NCI-H1417 treated with DMSO at 0.1 percent for 48 hours (cell line): ENCODE measurements around the gene TUBGCP3.

Experiments
- DNase-seq: peaks from one replicate; lab custom pipeline; 2025; lab: John Stamatoyannopoulos, UW

Gene TUBGCP3

GRCh38 chr13:112453874-112454647 is 133.9 kb downstream of the TUBGCP3 start:
- DNase-seq = no peak

- DNase-seq = no peak
These were observed 134.6 kb downstream of the TUBGCP3 start for GRCh38 chr13:112453207-112453829.

DNA sequence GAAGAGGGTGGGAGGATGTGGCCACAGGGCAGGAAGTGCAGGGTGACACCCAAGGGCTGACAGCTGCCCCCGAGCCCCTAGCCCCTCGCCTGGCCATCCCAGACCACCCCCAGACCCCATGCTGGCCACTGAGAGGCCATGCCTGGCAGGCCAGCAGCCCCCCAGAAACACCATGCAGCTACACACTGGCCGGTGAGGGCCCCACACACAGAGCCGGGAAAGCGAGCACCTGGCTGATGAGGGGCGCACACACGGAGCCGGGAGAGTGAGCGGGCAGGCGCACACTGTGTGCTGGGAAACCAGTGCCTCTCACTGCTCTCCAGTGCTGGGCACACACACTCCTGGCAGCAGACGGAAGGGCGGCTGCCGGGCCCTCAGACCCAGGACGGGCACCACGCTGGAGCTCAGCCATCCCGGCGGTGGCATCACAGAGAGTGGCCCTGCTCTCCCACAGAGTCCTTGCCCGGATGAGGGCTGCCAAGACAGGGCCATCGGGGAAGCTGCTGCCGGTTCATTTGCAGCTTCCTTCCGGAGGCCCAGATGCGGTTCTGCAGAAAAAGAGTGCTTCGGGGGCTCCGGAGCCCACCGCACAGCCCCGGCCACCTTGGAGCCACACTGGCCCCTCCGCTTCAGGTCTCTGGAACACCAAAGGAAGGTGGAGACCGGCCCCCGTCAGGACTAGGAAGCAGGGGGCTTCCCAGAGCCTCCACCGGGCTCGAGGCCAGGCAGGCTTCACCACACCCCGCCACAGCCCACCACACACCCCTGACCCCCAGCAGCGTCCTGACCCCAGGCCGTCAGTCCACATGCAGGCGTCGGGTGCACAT is 135.4 kb downstream of the TUBGCP3 start:
- DNase-seq = no peak

DNA sequence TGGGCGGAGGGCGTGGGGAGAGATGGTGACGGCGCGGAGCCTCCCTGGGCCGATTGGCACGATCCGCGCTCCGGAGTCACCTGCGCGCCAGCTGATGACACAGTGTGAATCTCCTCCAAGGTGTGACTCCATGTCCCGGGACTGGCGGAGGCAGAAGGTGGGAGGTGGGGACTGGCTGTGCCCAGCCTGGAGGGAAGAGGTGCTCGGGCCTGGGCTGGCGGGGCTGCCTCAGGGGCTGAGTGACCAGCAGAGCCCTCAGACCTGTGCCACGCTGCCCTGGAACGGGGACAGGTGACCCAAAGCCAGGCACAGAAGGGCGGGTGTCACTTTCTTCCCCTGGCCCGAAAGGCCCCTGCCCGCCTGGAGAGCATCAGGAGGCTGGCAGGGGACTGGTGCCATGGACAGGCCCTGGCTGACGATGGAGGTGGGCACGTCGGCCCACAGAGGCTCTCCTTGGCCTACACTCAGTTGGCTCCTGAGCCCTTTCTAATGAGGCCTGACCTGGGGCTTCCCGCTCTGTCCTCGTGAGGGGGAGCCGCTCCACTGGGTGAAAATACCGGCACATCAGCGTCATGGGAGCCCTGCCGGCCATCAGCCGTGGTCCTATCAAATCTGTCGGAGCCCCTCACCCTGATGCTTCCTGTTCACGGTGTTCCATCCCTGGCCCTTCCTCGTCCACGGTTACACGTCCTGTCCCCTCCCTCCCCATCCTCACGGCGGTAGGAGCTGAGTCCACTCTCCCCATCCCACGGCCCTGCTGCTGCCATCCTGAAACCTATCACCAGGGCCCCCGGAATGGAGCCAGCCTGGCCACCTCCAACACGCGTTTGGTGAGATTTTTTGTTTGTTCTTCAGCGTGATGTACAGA is 136.2 kb downstream of the TUBGCP3 start:
- no peak for DNase-seq

- peak; percentile 94 for DNase-seq
These were observed 137.1 kb downstream of the TUBGCP3 start for GRCh38 chr13:112450904-112451240.

- DNase-seq = peak; percentile 16
These were observed 137.6 kb downstream of the TUBGCP3 start for GRCh38 chr13:112450118-112450903.

DNA sequence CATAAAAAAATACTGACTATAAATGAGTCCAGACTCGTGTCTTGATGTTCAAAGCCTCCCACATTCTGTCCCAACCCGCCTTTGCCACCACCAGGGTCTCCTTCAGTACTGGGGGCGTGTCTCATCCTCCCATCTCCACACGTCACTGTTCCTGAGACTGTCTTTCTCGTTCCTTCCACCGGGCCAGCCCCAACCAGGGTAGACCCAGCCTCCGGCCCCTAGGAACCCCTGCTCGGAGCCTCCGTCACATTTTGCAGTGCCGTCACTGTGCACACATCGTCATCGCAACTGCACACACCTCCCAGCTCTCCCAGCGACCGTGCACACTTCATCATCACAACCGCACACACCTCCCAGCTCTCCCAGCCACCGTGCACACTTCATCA is 138.4 kb downstream of the TUBGCP3 start:
- no peak for DNase-seq

DNA sequence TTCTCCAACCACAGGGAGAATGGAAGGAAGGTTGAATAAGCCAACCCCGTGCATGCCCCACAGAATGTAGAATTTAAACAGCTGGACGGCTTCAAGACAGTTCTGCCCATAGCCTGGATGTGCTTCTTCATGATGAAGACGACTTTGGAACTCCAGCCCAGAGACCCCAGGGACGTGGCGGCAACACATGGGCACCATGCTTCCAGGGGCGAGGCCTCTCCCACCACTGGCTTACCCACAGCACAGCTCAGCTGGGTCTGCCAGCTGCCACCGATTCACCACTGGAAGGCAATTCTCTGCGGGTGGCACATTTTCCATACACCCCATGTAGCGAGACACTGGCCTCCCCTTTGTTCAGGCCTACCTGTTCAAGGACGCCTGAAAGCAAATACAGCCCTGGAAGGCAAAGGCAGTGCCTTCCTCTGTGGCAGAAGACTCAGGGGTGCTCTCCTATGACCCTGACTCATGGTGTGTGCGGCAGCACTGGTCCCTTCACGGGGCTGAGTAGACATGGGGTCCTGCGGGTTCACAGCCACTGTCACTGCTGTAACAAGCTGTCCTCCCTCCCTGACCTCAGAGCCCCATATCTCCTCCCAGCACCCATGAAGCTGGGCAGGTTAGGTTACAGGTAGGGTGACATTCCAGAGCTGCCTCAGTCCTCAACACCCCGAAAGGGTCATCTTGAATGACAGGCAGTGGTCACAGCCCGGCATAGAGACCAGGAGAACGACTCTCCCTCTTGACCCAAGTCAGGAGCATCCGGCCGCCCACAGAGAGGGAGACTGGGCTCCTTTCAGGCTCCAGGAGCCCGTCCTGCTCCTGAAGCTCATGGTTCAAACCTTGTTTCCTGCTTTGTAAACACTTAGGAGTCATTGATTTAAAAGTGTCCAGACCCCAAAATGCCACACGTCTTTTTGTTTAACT is 139.1 kb downstream of the TUBGCP3 start:
- no peak for DNase-seq

DNA sequence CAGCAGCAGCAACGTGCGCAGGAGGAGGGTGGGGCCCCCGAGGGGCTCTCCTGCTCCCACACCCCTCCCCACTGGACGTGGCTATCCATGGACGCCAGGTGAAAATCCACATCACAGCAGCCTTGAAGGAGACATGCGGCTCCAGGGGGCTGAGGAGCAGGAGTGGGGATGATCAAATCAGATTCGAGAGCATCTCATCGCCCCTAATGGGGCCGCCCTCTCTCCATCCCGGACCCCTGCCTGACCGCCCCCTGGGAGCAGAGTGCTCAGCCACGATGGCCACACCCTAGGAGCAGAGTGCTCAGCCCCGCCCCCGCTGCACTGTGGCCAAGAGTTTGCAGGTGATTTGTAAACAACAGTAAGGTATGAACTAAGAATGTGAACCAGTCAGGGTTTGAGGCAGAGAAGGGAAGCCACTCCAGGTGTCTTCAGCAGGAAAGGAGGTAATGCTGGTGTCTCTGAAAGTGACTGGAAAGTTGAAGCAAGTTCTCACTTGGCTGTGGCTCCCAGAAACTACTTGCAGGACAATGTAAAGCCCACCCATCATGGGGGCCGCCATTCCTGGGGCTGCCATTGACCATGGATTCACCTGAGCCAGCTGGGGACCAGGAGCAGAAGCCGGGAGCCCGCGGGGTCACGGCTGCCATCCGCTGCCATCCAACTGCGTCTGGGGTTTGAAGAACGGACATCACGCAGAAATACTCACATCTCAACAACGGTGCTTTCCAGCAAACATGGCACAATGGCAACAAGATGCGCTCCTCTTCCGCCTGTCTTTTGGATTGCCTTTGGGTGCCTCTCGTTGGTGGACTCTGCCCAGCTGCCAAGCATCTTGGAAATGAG is 140.0 kb downstream of the TUBGCP3 start:
- no peak for DNase-seq

- DNase-seq = no peak
These were observed 140.6 kb downstream of the TUBGCP3 start for GRCh38 chr13:112447306-112447705.

DNA sequence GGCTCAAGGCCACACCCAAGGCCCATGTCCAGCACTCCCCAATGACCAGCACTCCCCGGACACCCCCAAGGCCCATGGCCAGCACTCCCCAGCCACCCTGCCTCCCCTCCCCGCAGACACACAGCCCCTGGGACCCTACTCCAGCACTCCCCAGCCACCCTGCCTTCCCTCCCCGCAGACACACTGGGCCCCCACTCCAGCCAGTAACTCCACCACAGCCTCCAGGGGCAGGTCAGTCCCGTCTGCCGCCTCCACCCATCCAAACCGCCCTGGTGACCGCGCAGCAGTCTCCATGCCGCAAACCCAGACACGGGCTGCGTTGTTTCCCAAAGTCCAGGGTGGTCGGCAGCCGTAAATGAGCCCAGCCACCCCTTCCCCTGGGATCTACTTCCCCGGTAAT is 141.1 kb downstream of the TUBGCP3 start:
- no peak for DNase-seq

DNA sequence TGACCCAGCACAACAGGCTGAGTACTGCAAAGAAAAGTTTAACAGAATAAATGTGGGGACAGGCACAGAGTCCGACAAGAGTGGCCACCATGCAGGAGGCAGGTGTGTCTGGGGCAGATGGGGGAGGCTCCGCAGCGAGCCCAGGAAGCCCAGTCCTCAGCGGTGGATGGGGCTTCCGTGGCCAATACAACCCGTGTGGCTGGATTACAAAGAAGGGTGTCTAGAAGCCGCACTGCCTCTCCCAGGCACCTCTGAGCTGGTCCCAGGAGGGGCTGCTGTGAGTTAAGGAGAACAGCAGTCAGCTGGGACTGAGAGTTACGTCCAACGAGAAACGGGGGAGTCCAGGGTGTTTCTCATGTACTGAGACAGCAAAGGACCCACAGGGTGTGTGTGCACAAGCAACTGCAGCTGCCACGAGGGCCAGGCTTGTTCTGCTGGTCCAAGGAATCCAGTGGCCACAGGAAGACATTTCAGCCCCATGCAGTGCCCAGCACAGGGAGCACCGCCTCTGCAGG is 141.5 kb downstream of the TUBGCP3 start:
- no peak for DNase-seq

- DNase-seq = no peak
These were observed 142.3 kb downstream of the TUBGCP3 start for GRCh38 chr13:112445411-112446271.

- DNase-seq = no peak
These were observed 143.2 kb downstream of the TUBGCP3 start for GRCh38 chr13:112444416-112445399.

DNA sequence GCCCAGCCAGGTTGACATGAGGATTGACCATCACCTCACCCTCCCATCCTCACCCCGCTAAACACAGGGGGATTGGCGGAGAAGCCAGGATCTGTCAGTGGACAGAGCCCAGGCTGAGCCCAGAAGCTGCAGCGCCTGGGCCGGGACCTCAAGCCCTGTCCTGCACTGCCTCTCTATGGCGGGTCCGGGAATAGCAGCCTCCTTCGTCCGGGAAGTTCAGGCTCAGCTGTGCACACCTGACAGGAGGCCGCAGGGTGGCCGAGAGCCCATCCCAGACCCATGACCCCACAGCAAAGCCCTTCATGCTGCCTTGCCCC is 144.0 kb downstream of the TUBGCP3 start:
- DNase-seq = peak; percentile 27

- no peak for DNase-seq
These were observed 144.6 kb downstream of the TUBGCP3 start for GRCh38 chr13:112443191-112443994.
